Mesendoderm (in vitro differentiated cells): ENCODE measurements around the gene BHLHA15.
"Not testable (repeated sequence)": the region's sequence is repeated elsewhere in the genome, so short reads cannot be mapped to it uniquely, and the experiment has no call there.

Experiments
- DNase-seq: peaks from one replicate; pipeline ENCODE4 v3.0.0; 2013
- H2AK5ac ChIP-seq: 2 replicates; pipeline ENCODE4 v1.6.1; 2013; ENCODE audit warnings: low read length, inconsistent platforms
- H2BK120ac ChIP-seq: 2 replicates; pipeline ENCODE4 v1.6.1; 2013; ENCODE audit warnings: low read depth, mild to moderate bottlenecking, low read length, moderate library complexity, mixed read lengths
- H2BK15ac ChIP-seq: replicated peaks from 2 replicates; pipeline ENCODE4 v1.6.1; 2013; ENCODE audit warnings: low read depth, mild to moderate bottlenecking, moderate library complexity
- H2BK5ac ChIP-seq: 2 replicates; pipeline ENCODE4 v1.6.1; 2013; ENCODE audit warnings: low read length, inconsistent platforms
- H3K18ac ChIP-seq: 2 replicates; pipeline ENCODE4 v1.6.1; 2013; ENCODE audit warnings: mild to moderate bottlenecking, low read length, mixed read lengths
- H3K23ac ChIP-seq: one replicate; pipeline ENCODE4 v1.6.1; 2013; ENCODE audit warnings: low read length
- H3K27ac ChIP-seq: 2 replicates; pipeline ENCODE4 v1.5.1; 2013; ENCODE audit warnings: low read depth, mild to moderate bottlenecking, inconsistent platforms, low read length, moderate library complexity
- H3K27me3 ChIP-seq: 2 replicates; pipeline ENCODE4 v1.6.1; 2013; ENCODE audit warnings: low read length, control low read depth, mild to moderate bottlenecking, inconsistent platforms; ENCODE audit not compliant: insufficient read depth, poor library complexity
- H3K36me3 ChIP-seq: 2 replicates; pipeline ENCODE4 v1.6.1; 2013; ENCODE audit warnings: low read length, inconsistent platforms; ENCODE audit not compliant: control insufficient read depth, insufficient read depth
- H3K4ac ChIP-seq: one replicate; pipeline ENCODE4 v1.6.1; 2013; ENCODE audit warnings: low read depth, mild to moderate bottlenecking, low read length, moderate library complexity
- H3K4me1 ChIP-seq: 2 replicates; pipeline ENCODE4 v1.6.1; 2013; ENCODE audit warnings: low read depth, low read length, inconsistent platforms; ENCODE audit not compliant: control insufficient read depth
- H3K4me2 ChIP-seq: 2 replicates; pipeline ENCODE4 v1.6.1; 2013; ENCODE audit warnings: low read length
- H3K4me3 ChIP-seq: 2 replicates; pipeline ENCODE4 v1.5.1; 2013; ENCODE audit warnings: mild to moderate bottlenecking, low read length
- H3K56ac ChIP-seq: one replicate; pipeline ENCODE4 v1.6.1; 2013; ENCODE audit warnings: low read length
- H3K79me1 ChIP-seq: 2 replicates; pipeline ENCODE4 v1.6.1; 2013; ENCODE audit warnings: low read length, inconsistent platforms
- H3K79me2 ChIP-seq: 2 replicates; pipeline ENCODE4 v1.6.1; 2013; ENCODE audit warnings: mild to moderate bottlenecking, low read length; ENCODE audit not compliant: control insufficient read depth, insufficient read depth
- H3K9ac ChIP-seq: 2 replicates; pipeline ENCODE4 v1.6.1; 2013; ENCODE audit warnings: low read length, inconsistent platforms
- H4K5ac ChIP-seq: one replicate; pipeline ENCODE4 v1.6.1; 2013; ENCODE audit warnings: low read length
- H4K8ac ChIP-seq: one replicate; pipeline ENCODE4 v1.6.1; 2013; ENCODE audit warnings: low read depth, mild to moderate bottlenecking, control low read depth, low read length, moderate library complexity
- WGBS: extraction: QIAGEN DNeasy Blood & Tissue Kit; methylation state at CpG from one replicate; pipeline ENCODE4 v1.1.7; 2013; ENCODE audit warnings: low lambda C conversion rate, missing lambda C conversion rate; ENCODE audit not compliant: insufficient coverage; ENCODE audit errors: extremely low coverage; 5-methylcytosine and 5-hydroxymethylcytosine counted together

Gene BHLHA15

DNA sequence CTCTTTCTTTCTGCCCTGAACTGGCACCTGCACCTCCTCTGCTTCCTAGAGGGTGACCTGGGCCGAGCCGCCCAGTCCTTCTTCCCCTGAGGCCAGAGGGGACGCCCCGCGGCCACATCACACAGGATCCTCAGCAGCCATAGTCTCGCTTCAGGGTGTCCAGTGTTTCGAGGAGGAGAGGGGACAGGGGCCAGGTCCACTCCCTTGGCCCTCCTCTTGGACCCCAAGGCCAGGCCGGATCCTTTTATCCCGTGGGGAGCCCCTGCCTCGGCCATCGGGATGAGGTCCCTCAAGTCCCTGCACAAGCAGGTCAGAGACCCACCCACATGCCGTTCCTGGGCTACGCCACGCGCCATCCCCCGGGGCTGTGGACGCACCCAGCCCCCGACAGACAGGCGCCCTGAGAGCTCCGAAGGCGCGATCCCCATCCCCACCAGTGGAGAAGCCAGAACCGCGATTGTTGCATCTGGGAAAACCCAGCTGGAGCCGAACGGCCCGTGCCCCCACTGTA, 3.6 kb downstream of the BHLHA15 start:
- no peak overlapping the region for H3K27ac ChIP-seq
- H3K79me1 ChIP-seq = no peaks in the 10 kb centered on the region
- H3K79me2 ChIP-seq = no peaks in the 10 kb centered on the region
- no peak overlapping the region for H3K18ac ChIP-seq
- H3K4me3 ChIP-seq = no peak overlapping the region
- H3K36me3 ChIP-seq = no peaks in the 10 kb centered on the region
- no peak overlapping the region for H4K5ac ChIP-seq
- H4K8ac ChIP-seq = no peak overlapping the region
- H3K9ac ChIP-seq = no peak overlapping the region
- H2BK120ac ChIP-seq = no peak overlapping the region
- no peaks in the 10 kb centered on the region for H3K27me3 ChIP-seq
- H3K4me1 ChIP-seq = no peaks in the 10 kb centered on the region
- no peak overlapping the region for H3K4ac ChIP-seq
- no CpG with 5 or more reads among the region's 27 CpGs for WGBS
- H3K56ac ChIP-seq = no peak overlapping the region
- no peak overlapping the region for H3K4me2 ChIP-seq
- no peak overlapping the region for H2AK5ac ChIP-seq
- DNase-seq = no peak
- H2BK15ac ChIP-seq = no peak overlapping the region
- H3K23ac ChIP-seq = no peak overlapping the region
- H2BK5ac ChIP-seq = no peak overlapping the region

DNA sequence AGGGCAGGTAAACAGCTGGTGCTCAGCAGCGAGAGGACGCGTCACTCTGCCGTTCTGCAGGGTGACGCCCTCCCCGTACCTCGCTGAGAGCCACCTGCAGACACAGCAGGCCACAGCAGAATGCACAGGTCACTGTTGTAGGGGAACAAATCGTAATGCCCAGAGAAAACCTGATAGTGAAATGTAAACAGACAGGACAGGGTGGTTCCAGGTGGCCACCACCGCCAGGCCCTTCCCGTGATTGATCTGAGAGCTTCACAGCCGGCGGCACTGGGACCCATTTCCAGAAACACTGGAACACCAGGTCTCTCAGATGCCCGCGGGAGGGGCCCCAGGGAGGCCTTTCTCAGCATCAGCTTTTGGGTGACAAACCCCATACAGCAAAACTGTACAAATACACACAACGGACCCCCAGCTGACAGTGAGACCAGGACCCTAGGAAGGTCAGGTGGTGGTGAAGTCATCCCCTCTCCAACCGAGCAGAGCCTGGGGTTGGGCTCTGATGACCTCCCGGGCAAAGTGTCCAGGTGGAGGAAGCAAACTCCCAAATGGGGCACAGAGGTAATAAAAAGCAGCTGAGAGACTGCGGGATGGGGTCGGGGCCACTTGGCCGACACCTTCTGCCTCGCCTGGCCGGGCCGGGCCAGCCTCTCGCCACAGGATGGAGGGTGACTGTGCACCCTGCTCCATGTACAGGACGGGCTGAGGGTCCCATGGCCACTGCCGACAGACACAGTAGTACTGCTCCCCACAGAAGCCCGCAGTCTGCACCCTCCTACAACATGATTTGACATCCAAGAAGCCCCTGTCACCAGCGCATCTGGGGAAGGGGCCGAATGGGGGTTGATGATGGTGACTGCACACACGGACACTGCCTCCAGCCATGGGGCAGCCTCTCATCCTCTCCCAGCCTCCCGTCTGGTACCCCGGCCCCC, 4.6 kb downstream of the BHLHA15 start:
- Histone ChIP-seq H4K8ac (no peak overlapping the region), H3K4ac (no peak overlapping the region), H3K27ac (no peak overlapping the region), H3K9ac (no peak overlapping the region), H3K18ac (no peak overlapping the region), H3K56ac (no peak overlapping the region), H2BK120ac (no peak overlapping the region), H3K23ac (no peak overlapping the region), H3K27me3 (no peaks in the 10 kb centered on the region), H3K79me1 (no peaks in the 10 kb centered on the region), H4K5ac (no peak overlapping the region), H3K36me3 (no peaks in the 10 kb centered on the region), H2AK5ac (no peak overlapping the region), H3K4me3 (no peak overlapping the region), H3K4me2 (no peak overlapping the region), H3K4me1 (no peaks in the 10 kb centered on the region), H2BK15ac (no peak overlapping the region), H3K79me2 (no peaks in the 10 kb centered on the region), H2BK5ac (no peak overlapping the region)
- no CpG with 5 or more reads among the region's 32 CpGs for WGBS
- DNase-seq = no peak

DNA sequence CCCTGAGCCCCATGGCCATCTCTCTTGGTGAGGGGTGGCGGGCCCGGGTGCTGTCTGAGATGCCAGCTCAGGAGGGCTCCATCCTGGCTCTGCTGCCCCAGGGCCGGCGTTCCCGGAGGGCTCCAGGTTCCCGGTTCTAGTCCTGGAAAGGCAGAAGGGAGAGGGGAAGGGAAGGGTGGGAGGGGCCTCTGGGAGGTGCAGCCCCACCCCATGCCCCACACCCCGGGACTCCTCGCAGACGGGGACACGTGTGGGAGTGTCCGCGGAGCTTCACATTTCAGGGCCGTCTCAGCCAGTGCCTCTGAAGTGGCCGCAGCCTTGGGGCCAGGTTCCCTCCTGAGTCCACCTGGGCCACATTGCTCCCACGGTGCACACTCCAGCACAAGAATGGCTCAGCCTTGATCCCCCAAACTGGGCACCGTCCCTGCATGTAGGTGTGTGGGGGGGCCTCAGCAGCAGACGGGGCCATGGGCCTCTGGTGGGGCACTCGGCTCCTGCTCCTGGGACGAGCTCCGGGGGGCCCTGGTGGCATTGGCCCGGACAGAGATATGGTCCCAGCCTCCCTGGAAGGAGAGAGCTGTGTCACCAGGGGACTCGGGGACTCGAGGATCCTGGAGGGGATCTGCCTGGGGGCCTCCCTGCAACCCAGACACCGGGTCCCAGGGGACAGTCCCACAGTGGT, 5.8 kb downstream of the BHLHA15 start:
- Histone ChIP-seq H3K36me3 (no peaks in the 10 kb centered on the region), H2BK5ac (no peak overlapping the region), H3K23ac (no peak overlapping the region), H2BK120ac (no peak overlapping the region), H3K4me2 (no peak overlapping the region), H3K79me2 (no peaks in the 10 kb centered on the region), H3K4me1 (no peaks in the 10 kb centered on the region), H3K4ac (no peak overlapping the region), H3K4me3 (no peak overlapping the region), H3K18ac (no peak overlapping the region), H4K8ac (no peak overlapping the region), H3K79me1 (no peaks in the 10 kb centered on the region), H2BK15ac (no peak overlapping the region), H3K27me3 (no peaks in the 10 kb centered on the region), H2AK5ac (no peak overlapping the region), H3K56ac (no peak overlapping the region), H3K27ac (no peak overlapping the region), H3K9ac (no peak overlapping the region), H4K5ac (no peak overlapping the region)
- no CpG with 5 or more reads among the region's 24 CpGs for WGBS
- no peak for DNase-seq

DNA sequence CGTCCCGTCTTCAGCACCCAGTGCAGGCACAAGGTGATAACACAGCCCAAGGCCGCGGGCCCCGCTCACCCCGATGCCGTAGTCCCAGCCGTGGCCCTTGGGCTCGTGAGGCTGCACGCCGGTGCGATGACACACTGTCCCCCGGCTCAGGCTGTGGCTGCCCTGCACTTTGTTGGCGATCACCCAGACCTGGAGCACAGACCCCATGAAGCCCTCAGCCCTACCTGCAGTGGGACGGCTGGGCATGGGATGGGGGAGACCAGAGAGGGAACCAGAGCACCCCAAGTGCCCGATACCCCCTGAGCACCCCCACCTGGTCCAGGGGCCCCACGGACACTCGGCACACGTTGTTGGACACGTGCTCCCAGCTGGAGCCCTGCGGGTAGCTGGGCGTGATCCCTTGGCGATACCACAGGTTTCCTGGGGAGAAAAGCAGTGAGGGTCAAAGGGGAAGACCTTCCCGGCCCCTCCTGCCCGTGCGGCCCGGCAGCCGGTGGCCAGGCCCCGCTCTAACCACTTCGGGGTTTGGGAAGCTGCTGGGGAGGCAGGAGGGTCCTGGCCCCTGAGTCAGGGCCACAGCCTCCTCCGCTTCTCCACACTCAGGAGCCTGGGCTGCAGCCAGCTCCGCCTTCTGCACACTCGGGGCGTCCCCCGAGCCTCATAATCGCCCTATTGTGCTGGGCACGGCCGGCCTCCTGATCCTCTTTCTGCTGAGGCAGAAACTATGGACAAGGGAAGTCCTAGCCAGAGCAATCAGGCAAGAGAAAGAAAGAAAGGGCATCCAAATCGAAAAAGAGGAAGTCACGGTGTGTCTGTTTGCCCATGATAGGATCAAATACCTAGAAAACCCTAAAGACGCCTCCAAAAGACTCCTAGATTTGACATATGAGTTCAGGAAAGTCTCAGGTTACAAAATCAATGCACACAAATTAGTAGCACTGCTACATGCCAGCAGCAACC, 6.7 kb downstream of the BHLHA15 start:
- Histone ChIP-seq H3K27me3 (no peaks in the 10 kb centered on the region), H3K4me1 (no peaks in the 10 kb centered on the region), H3K23ac (no peak overlapping the region), H3K79me1 (no peaks in the 10 kb centered on the region), H3K4me3 (no peak overlapping the region), H3K9ac (no peak overlapping the region), H3K18ac (no peak overlapping the region), H2BK5ac (no peak overlapping the region), H2BK15ac (no peak overlapping the region), H3K4ac (no peak overlapping the region), H2AK5ac (no peak overlapping the region), H3K79me2 (no peaks in the 10 kb centered on the region), H3K4me2 (no peak overlapping the region), H2BK120ac (no peak overlapping the region), H4K5ac (no peak overlapping the region), H3K27ac (no peak overlapping the region), H4K8ac (no peak overlapping the region), H3K56ac (no peak overlapping the region), H3K36me3 (no peaks in the 10 kb centered on the region)
- DNase-seq = no peak
- WGBS = no CpG with 5 or more reads among the region's 41 CpGs

DNA sequence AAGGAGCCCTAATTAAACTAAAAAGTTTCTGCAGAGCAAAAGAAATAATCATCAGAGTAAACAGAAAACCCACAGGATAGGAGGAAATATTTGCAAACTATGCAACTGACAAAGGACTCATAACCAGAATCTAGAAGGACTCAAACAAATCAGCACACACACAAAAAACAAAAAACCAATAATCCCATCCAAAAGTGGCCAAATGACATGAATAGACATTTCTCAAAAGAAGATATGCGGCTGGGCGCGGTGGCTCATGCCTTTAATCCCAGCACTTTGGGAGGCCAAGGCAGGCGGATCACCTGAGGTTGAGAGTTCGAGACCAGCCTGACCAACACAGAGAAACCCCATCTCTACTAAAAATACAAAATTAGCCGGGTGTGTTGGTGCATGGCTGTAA, 8.1 kb downstream of the BHLHA15 start:
- not testable (repeated sequence) for H3K56ac ChIP-seq, H4K5ac ChIP-seq, H3K27ac ChIP-seq, H3K36me3 ChIP-seq, H2BK120ac ChIP-seq, H2BK5ac ChIP-seq, H3K4me1 ChIP-seq, H3K23ac ChIP-seq, H4K8ac ChIP-seq, H3K18ac ChIP-seq, H3K4me3 ChIP-seq, H3K4me2 ChIP-seq, H2BK15ac ChIP-seq, H3K79me1 ChIP-seq, H3K79me2 ChIP-seq, DNase-seq, H3K9ac ChIP-seq, H2AK5ac ChIP-seq, H3K27me3 ChIP-seq, H3K4ac ChIP-seq
- WGBS = no CpG with 5 or more reads among the region's 6 CpGs
